RWPE2 (cell line): Measurements from ENCODE around the gene OTX1.
A peak's percentile ranks its signal among the peaks of the same experiment; 100 is the strongest.

Source experiments
- ATAC-seq: fragments of 200-7000 bp; cut with Tn5 transposase; 3 replicates; pipeline ENCODE4 v1.9.1; 2021; ENCODE audit warnings: low read depth
- DNase-seq: peaks from one replicate; pipeline ENCODE4 v3.0.0-alpha.2; 2020; ENCODE audit warnings: low spot score
- H3K27ac ChIP-seq: fragments of 450-650 bp; 2 replicates; pipeline ENCODE4 v1.5.1; 2017; ENCODE audit warnings: mild to moderate bottlenecking; ENCODE audit not compliant: poor library complexity, severe bottlenecking
- H3K27me3 ChIP-seq: fragments of 250-450 bp; sonication (Bioruptor Pico); 2 replicates; pipeline ENCODE4 v1.5.1; 2021; ENCODE audit warnings: mild to moderate bottlenecking, moderate library complexity; ENCODE audit not compliant: insufficient read depth, poor library complexity, severe bottlenecking
- H3K36me3 ChIP-seq: fragments of 250-450 bp; sonication (Bioruptor Pico); 2 replicates; pipeline ENCODE4 v1.5.1; 2020; ENCODE audit warnings: low read depth, mild to moderate bottlenecking, moderate library complexity
- H3K4me1 ChIP-seq: fragments of 250-450 bp; sonication (Bioruptor Pico); 2 replicates; pipeline ENCODE4 v1.5.1; 2021; ENCODE audit warnings: mild to moderate bottlenecking, moderate library complexity; ENCODE audit not compliant: insufficient read depth, poor library complexity, severe bottlenecking
- H3K4me3 ChIP-seq: fragments of 250-450 bp; sonication (Bioruptor Pico); 2 replicates; pipeline ENCODE4 v1.5.1; 2021; ENCODE audit warnings: mild to moderate bottlenecking, moderate library complexity; ENCODE audit not compliant: severe bottlenecking
- H3K9me3 ChIP-seq: fragments of 250-450 bp; sonication (Bioruptor Pico); 2 replicates; pipeline ENCODE4 v1.5.1; 2021; ENCODE audit warnings: mild to moderate bottlenecking, moderate library complexity; ENCODE audit not compliant: severe bottlenecking
- CTCF ChIP-seq: fragments of 450-650 bp; IDR thresholded peaks from one replicate; pipeline ENCODE4 v1.5.1; 2017; ENCODE audit warnings: mild to moderate bottlenecking, moderate library complexity; ENCODE audit not compliant: poor library complexity, severe bottlenecking

The OTX1 gene

DNA sequence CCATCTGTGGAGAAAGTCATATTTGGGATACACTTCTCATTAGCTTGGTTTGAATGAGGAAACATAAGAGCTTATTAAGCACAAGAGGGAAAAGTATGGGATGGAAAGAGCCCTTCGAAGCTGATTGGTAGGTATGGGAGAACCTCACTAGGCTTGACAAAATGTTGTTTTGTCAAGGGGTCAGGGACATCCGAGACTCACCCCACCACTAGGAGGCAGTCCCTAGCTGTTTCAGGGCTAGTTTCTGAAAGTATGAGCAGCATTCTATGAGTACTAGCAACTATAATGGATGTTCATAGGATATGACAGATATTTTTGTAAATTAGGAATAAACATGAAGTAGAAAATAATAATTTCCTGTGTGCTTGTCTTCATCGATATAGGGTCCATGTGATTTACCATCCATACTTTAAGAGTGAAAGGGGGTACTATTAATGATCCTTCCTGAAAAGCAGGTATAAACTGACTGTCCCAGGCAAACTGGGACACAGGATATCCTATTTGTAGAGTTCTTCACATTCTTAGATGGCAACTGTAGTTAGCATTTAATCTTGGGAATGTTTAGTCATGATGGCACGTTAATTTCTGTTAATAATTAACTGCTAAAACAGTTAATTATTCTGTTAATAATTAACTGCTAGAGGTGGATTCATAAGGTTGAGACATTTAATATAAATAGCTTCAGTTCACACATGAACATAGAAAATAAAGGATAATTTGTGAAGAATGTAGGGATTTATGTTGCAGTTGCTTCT, 28.4 kb downstream of the OTX1 start:
- Histone ChIP-seq H3K27ac (no peak overlapping the region), H3K36me3 (no peaks in the 10 kb centered on the region), H3K4me3 (no peak overlapping the region), H3K27me3 (no peaks in the 10 kb centered on the region), H3K4me1 (no peaks in the 10 kb centered on the region), H3K9me3 (no peaks in the 10 kb centered on the region)
- ATAC-seq (no peak), DNase-seq (no peak)
- peak; percentile 27 for TF ChIP-seq CTCF

DNA sequence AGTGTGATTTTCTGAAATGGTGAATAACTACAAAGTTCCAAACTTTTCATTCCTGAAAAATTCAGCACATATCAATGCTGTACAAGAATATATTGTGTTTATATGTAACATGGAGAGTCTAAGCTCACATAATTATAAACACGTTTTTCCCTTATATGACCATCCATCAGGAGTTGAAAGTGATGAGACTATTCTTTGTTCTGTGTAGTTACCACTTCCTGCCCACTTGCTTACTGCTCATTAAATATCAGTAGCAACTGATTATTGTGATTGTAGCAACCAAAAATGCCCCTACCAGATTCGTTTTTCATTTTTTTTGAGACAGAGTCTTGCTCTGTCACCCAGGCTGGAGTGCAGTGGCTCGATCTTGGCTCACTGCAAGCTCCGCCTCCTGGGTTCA, 30.8 kb downstream of the OTX1 start:
- H3K36me3 ChIP-seq, result no peaks in the 10 kb centered on the region
- H3K4me1 ChIP-seq, result no peaks in the 10 kb centered on the region
- no peak for TF ChIP-seq CTCF
- H3K27ac ChIP-seq, result no peak overlapping the region
- no peak for ATAC-seq
- no peak for DNase-seq
- no peaks in the 10 kb centered on the region for H3K9me3 ChIP-seq
- H3K4me3 ChIP-seq, result no peak overlapping the region
- no peaks in the 10 kb centered on the region for H3K27me3 ChIP-seq

DNA sequence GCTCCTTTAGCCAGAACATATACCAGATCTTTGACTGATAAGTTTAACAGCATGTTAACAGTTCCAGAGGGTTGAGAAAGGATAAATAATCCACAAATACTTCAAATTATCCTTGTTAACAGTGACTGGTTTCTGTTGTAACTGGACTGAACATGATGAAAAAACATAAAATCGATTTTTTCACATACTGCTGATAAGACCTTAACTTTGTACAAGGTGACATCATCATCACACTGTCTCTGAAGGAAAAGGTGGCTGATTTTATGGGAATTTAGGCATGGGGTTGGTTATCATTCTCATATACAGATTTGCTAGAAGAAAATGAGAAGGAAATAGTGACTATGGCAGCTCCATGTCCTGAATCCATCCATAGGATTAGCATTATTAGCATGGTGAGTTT, 36.1 kb downstream of the OTX1 start:
- Histone ChIP-seq H3K9me3 (no peaks in the 10 kb centered on the region), H3K27ac (no peak overlapping the region), H3K27me3 (no peaks in the 10 kb centered on the region), H3K4me1 (no peaks in the 10 kb centered on the region), H3K4me3 (no peak overlapping the region), H3K36me3 (no peaks in the 10 kb centered on the region)
- ATAC-seq, result no peak
- no peak for DNase-seq
- TF ChIP-seq CTCF, result no peak

GRCh38 chr2:63092401-63092800, 41.8 kb downstream of the OTX1 start:
- H3K27ac ChIP-seq, result no peak overlapping the region
- no peak for DNase-seq
- ATAC-seq, result no peak
- no peak overlapping the region for H3K4me3 ChIP-seq
- H3K4me1 ChIP-seq, result no peaks in the 10 kb centered on the region
- H3K27me3 ChIP-seq, result no peaks in the 10 kb centered on the region
- H3K36me3 ChIP-seq, result no peaks in the 10 kb centered on the region
- H3K9me3 ChIP-seq, result no peaks in the 10 kb centered on the region
- no peak for TF ChIP-seq CTCF

- DNase-seq (no peak), ATAC-seq (no peak)
- H3K4me1 ChIP-seq, result no peaks in the 10 kb centered on the region
- TF ChIP-seq CTCF, result no peak
- no peaks in the 10 kb centered on the region for H3K9me3 ChIP-seq
- no peaks in the 10 kb centered on the region for H3K36me3 ChIP-seq
- H3K27me3 ChIP-seq, result no peaks in the 10 kb centered on the region
- H3K27ac ChIP-seq, result no peak overlapping the region
- H3K4me3 ChIP-seq, result no peak overlapping the region
These were observed 42.2 kb downstream of the OTX1 start for GRCh38 chr2:63092857-63093256.
